Measurements from ENCODE around the gene C2orf49.

C2orf49 gene

DNA sequence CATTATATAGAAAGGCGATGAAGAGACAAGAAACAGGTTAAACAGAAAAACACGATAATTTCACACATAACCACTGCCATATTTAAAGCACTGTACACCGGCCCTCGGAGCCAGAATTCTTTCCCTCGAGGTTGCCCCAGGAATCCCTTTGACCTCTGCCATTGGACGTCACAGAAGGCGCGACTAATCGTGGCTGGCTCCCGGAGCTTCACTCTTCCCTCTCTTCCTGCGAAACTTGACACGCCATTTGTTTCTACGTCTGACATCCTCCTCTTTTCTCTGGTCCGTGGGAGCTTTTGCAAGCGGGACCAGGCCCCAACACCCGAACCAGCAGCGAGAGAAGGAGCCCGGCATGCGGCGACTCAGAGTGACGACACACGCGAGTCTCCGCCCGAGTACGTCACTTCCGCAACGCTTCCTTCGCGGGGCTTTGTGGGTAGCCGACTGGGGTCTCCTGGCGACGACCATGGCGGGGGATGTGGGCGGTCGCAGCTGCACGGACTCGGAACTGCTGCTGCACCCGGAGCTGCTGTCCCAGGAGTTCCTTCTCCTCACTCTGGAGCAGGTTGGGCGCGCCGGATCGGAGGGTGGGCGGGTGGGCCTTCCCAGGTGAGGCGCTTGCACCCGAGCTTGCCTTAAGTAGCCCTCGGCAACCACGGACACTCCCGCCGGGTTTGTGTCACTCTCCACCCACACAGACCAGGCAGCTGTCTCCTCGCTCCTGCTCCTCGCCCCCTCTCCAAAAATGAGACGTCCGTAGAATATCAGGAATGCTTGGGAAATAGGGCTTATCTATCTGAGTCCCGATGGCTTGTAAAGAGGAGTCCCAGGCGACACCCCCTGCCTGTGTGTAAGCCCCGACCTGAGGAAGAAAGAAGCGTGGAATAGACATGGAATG, at the start of gene C2orf49:
C2orf49 (plus strand) TSS at position 419 of the 898 bp plus-strand sequence; CDS start at position 467, 48 bp downstream.
- Histone ChIP-seq H3K27ac (peak within 1 kb of the TSS; percentile 94), H3K4me3 (peak within 1 kb of the TSS; percentile 96), H3K27me3 (no peaks in the 10 kb centered on the region), H4K20me1 (peaks cover 44% of the 10 kb centered on the region; the same call in 1 of the 2 replicates), H3K36me3 (peaks cover 43% of the 10 kb centered on the region), H3K4me1 (peaks cover 24% of the 10 kb centered on the region), H3K9me3 (no peaks in the 10 kb centered on the region), H3K4me2 (peak within 1 kb of the TSS; percentile 91), H3K9ac (peak within 1 kb of the TSS; percentile 94)
- no peak for TF ChIP-seq Cebpa-rat (IDR thresholded peaks at IDR 0.05)

- Histone ChIP-seq H3K36me3 (peaks cover 96% of the 10 kb centered on the region), H3K9me3 (no peaks in the 10 kb centered on the region), H3K4me3 (no peak overlapping the region), H3K4me2 (no peak overlapping the region), H4K20me1 (peaks cover 8% of the 10 kb centered on the region), H3K27me3 (no peaks in the 10 kb centered on the region), H3K27ac (no peak overlapping the region), H3K9ac (no peak overlapping the region), H3K4me1 (no peaks in the 10 kb centered on the region)
- TF ChIP-seq Cebpa-rat (IDR thresholded peaks at IDR 0.05), result no peak
Measured at GRCh38 chr2:105287692-105288091, 49.6 kb upstream of the C2orf49 start.

DNA sequence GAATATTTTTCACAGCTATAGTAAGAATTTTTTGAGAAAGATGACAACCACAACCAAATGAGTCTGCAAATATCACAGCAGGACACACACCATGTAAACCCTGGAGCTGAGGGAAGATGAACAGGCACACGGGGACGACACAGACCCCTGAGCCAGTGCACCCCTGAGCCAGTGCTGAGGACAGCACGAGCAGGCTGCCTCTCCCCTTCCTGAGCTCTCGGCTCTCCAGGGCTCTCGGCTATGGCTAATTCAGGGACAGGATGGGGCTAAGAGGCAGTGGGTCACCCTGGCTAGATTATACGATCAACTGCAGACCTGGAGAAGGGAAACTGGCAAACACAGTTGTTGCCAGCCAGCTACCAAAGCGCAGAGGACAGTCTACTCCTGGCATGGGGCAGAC, 49.2 kb upstream of the C2orf49 start:
- H3K27me3 ChIP-seq, result no peaks in the 10 kb centered on the region
- no peak overlapping the region for H3K4me2 ChIP-seq
- peaks cover 95% of the 10 kb centered on the region for H3K36me3 ChIP-seq
- TF ChIP-seq Cebpa-rat (IDR thresholded peaks at IDR 0.05), result no peak
- no peak overlapping the region for H3K9ac ChIP-seq
- no peak overlapping the region for H3K27ac ChIP-seq
- no peaks in the 10 kb centered on the region for H3K9me3 ChIP-seq
- H3K4me1 ChIP-seq, result no peaks in the 10 kb centered on the region
- no peak overlapping the region for H3K4me3 ChIP-seq
- peaks cover 8% of the 10 kb centered on the region for H4K20me1 ChIP-seq

DNA sequence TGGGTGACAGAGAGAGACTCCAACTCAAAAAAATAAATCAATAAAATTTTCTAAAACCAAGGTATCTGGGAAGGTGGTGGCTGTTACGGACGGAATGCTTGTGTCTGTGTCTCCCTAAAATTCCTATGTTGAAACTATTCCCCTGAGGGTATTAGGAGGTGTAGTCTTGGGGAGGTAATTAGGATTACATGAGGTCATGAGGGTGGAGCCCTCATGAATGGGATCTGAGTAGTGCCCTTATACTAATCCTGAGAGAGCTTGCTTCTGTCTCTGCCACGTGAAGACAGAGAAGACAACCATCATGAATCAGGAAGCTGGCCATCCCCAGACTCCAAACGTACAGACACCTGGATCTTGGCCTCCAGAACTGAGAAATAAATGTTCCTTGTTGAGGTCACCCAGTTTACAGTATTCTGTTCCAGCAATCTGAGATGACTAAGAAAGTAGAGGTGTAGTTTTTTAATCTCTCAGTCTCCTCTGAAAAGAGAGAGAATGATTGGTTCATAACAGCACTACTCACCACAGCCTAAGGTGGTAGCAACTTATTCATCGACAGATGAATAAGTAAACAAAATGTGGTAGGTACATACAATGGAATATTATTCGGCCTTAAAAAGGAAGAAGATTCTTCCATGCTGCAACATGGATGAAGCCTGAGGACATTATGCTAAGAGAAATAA, 46.2 kb upstream of the C2orf49 start:
- Histone ChIP-seq H3K4me3 (no peak overlapping the region), H3K27ac (no peak overlapping the region), H3K27me3 (no peaks in the 10 kb centered on the region), H3K9me3 (no peaks in the 10 kb centered on the region), H4K20me1 (peaks cover 12% of the 10 kb centered on the region; the same call in 1 of the 2 replicates), H3K4me2 (no peak overlapping the region), H3K9ac (no peak overlapping the region), H3K36me3 (peaks cover 94% of the 10 kb centered on the region), H3K4me1 (no peaks in the 10 kb centered on the region)
- TF ChIP-seq Cebpa-rat (IDR thresholded peaks at IDR 0.05), result no peak

- no peaks in the 10 kb centered on the region for H3K4me1 ChIP-seq
- H3K4me2 ChIP-seq, result no peak overlapping the region
- no peak overlapping the region for H3K4me3 ChIP-seq
- no peak for TF ChIP-seq Cebpa-rat (IDR thresholded peaks at IDR 0.05)
- H3K27ac ChIP-seq, result no peak overlapping the region
- H4K20me1 ChIP-seq, result peaks cover 21% of the 10 kb centered on the region; the same call in 1 of the 2 replicates
- no peak overlapping the region for H3K9ac ChIP-seq
- H3K36me3 ChIP-seq, result peaks cover 92% of the 10 kb centered on the region
- no peaks in the 10 kb centered on the region for H3K27me3 ChIP-seq
- no peaks in the 10 kb centered on the region for H3K9me3 ChIP-seq
Measured at GRCh38 chr2:105291981-105292380, 45.4 kb upstream of the C2orf49 start.

- H3K36me3 ChIP-seq, result peaks cover 96% of the 10 kb centered on the region
- H3K4me2 ChIP-seq, result no peak overlapping the region
- no peaks in the 10 kb centered on the region for H3K27me3 ChIP-seq
- H3K4me1 ChIP-seq, result no peaks in the 10 kb centered on the region
- no peak overlapping the region for H3K27ac ChIP-seq
- H3K9me3 ChIP-seq, result no peaks in the 10 kb centered on the region
- H4K20me1 ChIP-seq, result peaks cover 38% of the 10 kb centered on the region
- no peak for TF ChIP-seq Cebpa-rat (IDR thresholded peaks at IDR 0.05)
- no peak overlapping the region for H3K4me3 ChIP-seq
- H3K9ac ChIP-seq, result no peak overlapping the region
Measured at GRCh38 chr2:105294046-105294445, 43.3 kb upstream of the C2orf49 start.

DNA sequence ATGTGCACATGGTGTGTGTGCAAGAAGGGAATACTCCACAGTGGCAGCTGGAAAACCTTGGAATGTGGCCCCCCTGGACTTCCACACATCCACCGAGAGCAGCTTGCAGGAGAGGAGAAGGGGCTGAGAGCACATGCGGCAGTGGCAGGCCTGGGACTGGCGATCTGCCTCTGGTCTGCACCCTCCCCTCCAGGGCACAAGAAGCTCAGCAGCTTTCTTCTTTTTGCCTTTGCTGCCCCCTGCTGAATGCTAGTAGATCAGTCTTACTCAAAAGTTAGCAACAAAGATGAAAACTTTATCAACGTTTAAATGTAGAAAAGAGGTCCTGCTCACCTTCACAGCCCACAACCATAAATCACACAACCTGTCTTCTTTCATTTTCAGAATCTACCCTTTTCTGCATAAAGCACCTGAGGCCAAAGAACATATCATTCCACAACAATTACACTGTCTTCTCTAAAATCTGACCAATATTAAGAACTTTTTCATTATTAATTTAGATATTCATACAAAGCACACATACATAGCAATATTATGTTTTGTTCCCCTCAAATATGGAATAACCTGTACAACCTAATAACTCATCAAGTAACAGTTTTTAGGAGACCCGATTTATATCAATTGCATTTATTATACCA, 42.4 kb upstream of the C2orf49 start:
- Histone ChIP-seq H4K20me1 (peaks cover 47% of the 10 kb centered on the region), H3K27ac (no peak overlapping the region), H3K27me3 (no peaks in the 10 kb centered on the region), H3K9me3 (no peaks in the 10 kb centered on the region), H3K9ac (no peak overlapping the region), H3K4me2 (no peak overlapping the region), H3K4me3 (no peak overlapping the region), H3K4me1 (no peaks in the 10 kb centered on the region), H3K36me3 (peaks cover 96% of the 10 kb centered on the region)
- TF ChIP-seq Cebpa-rat (IDR thresholded peaks at IDR 0.05), result no peak

DNA sequence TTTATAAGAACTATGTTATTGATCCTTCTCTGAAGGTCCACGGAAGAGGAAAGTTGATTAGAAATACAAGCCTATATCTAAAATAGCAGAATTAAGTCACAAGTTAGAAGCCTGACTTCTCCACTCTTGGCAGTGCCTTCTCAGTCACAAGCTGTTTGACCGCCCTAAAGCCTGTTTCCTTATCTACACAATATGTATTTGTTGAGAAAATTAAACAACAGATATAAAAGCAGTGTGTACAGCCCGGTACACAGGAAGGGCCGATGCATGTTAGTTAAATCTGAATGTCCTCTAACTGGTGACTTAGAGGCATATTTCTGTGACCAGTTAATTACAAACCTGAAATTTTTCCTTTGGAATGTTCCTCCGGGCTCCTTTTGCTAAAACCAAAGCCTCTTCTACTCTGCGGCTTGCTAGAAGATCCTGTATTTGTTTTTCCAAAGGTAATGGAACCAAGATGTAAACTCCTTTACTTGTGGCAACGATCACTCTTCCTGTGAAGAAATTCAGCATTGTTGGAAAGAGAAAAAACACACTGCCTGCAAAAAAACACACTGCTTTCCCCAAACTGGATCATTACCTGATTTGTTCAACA, 41.2 kb upstream of the C2orf49 start:
- H3K27me3 ChIP-seq, result no peaks in the 10 kb centered on the region
- peaks cover 58% of the 10 kb centered on the region for H4K20me1 ChIP-seq
- no peak overlapping the region for H3K9ac ChIP-seq
- no peak overlapping the region for H3K4me3 ChIP-seq
- H3K4me1 ChIP-seq, result no peaks in the 10 kb centered on the region
- peaks cover 92% of the 10 kb centered on the region for H3K36me3 ChIP-seq
- no peak overlapping the region for H3K4me2 ChIP-seq
- TF ChIP-seq Cebpa-rat (IDR thresholded peaks at IDR 0.05), result no peak
- H3K27ac ChIP-seq, result no peak overlapping the region
- no peaks in the 10 kb centered on the region for H3K9me3 ChIP-seq

DNA sequence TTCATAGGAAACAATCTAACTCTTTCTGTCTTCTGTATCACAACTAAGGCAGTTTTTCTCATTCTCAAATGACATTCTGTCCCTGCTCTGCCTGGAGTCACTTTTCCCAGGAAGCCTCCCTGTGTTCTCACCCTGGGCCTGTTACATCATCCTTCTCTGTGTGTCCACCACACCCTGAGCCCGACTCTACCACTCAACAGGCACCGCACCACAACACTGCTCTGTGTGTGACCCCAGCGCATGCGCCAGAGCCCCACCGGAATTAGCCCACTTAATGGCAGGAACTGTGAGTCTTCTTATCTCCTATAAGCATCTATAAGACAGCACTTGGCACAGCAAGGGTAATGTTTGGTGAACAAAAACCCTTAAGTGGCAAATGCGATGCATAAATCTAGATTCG, 40.1 kb upstream of the C2orf49 start:
- no peak overlapping the region for H3K27ac ChIP-seq
- no peaks in the 10 kb centered on the region for H3K27me3 ChIP-seq
- TF ChIP-seq Cebpa-rat (IDR thresholded peaks at IDR 0.05), result no peak
- no peaks in the 10 kb centered on the region for H3K9me3 ChIP-seq
- no peak overlapping the region for H3K4me3 ChIP-seq
- peaks cover 69% of the 10 kb centered on the region for H4K20me1 ChIP-seq
- no peaks in the 10 kb centered on the region for H3K4me1 ChIP-seq
- peaks cover 88% of the 10 kb centered on the region for H3K36me3 ChIP-seq
- no peak overlapping the region for H3K4me2 ChIP-seq
- no peak overlapping the region for H3K9ac ChIP-seq

Data from BLaER1 (cell line).